AG10803 (cell line): ENCODE results near the gene RHOT2.
A peak's percentile ranks its signal among the peaks of the same experiment; 100 is the strongest.

Experiments used
- DNase-seq: peaks from one replicate; pipeline ENCODE4 v3.0.0; 2010; ENCODE audit warnings: low read depth
- H3K4me3 ChIP-seq: 2 replicates; pipeline ENCODE4 v1.5.1; 2011; ENCODE audit warnings: mild to moderate bottlenecking, low read length, control low read depth
- TF ChIP-seq, protein P1 (sequence below): conservative IDR thresholded peaks from 2 replicates; pipeline ENCODE4 v1.5.1; 2011; ENCODE audit warnings: mild to moderate bottlenecking, low read length, control low read depth, inconsistent platforms

RHOT2 gene

DNA sequence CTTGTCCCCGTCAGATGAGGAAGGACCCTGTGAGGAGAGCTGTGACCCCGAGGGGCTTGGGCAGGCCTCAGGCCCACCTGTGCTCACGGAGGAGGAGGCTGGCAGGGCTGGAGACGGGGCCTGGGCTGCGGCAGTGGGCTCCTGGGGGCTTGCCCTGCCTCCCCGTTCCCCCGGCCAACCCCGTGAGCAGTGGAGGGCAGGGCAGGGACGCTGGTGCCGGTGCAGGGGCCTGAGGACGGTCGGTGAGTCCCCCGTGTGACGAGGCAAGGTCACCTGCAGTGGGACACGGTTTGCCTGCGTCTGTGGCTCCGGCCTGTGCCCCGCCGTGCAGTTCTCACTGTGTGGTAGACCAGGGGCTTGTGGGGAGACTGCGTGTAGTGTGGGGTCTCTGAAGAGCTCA lies 8.3 kb upstream of the RHOT2 start:
- DNase-seq, result no peak
- TF ChIP-seq, protein P1, sequence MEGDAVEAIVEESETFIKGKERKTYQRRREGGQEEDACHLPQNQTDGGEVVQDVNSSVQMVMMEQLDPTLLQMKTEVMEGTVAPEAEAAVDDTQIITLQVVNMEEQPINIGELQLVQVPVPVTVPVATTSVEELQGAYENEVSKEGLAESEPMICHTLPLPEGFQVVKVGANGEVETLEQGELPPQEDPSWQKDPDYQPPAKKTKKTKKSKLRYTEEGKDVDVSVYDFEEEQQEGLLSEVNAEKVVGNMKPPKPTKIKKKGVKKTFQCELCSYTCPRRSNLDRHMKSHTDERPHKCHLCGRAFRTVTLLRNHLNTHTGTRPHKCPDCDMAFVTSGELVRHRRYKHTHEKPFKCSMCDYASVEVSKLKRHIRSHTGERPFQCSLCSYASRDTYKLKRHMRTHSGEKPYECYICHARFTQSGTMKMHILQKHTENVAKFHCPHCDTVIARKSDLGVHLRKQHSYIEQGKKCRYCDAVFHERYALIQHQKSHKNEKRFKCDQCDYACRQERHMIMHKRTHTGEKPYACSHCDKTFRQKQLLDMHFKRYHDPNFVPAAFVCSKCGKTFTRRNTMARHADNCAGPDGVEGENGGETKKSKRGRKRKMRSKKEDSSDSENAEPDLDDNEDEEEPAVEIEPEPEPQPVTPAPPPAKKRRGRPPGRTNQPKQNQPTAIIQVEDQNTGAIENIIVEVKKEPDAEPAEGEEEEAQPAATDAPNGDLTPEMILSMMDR, result no peak
- H3K4me3 ChIP-seq, result no peak overlapping the region

DNA sequence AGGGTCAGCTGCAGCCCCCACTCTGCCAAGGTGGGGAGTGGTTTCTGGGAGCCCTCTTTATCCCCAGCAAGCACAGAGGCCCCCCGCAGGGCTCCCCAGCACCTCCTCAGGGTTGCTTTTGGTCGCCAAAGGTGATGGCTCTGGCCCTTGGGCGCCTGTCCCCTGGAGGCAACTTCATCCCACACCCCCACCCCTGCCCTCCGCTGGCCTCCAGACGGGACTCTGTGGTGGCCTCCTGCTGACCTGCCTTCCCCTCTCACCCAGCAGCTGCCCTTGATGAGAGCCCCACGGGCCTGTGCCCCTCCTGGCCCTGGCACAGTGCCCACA lies 7.8 kb upstream of the RHOT2 start:
- no peak overlapping the region for H3K4me3 ChIP-seq
- TF ChIP-seq, protein P1, result no peak

DNA sequence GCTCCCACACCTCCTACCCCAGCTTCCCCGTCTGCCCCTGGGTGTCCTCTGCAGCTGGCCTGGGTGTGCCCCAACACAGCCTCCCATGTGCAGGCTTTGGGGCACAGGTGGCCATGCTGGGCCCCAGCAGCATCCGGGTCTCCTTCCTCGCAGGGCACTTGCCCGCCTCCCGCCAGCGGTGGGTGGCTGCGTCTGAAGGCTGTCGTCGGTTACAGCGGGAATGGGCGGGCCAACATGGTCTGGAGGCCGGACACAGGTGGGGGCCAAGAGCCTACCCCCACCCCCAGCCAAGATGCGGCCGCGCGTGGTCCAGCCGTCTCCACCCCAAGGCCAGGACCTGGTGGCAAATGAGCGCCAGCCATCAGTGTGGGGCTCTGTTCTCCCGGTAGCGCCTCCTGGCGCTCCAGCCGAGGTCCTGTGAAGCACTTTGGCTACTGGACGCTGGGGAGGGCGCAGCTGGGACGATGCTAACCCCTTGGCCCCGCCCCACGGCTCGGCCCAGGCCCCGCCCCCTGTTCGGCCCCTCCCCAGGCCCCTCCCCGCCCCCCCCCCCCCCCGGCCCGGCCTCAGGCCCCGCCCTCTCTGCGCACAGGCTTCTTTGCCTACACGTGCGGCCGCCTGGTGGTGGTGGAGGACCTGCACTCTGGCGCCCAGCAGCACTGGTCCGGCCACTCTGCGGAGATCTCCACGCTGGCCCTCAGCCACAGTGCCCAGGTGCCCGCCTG lies 7.3 kb upstream of the RHOT2 start:
- peak; percentile 83 for DNase-seq
- no peak overlapping the region for H3K4me3 ChIP-seq
- TF ChIP-seq, protein P1, result peak; percentile 52

More for the DNA sequence above, 7.8 kb upstream of the RHOT2 start:
- no peak for DNase-seq

DNA sequence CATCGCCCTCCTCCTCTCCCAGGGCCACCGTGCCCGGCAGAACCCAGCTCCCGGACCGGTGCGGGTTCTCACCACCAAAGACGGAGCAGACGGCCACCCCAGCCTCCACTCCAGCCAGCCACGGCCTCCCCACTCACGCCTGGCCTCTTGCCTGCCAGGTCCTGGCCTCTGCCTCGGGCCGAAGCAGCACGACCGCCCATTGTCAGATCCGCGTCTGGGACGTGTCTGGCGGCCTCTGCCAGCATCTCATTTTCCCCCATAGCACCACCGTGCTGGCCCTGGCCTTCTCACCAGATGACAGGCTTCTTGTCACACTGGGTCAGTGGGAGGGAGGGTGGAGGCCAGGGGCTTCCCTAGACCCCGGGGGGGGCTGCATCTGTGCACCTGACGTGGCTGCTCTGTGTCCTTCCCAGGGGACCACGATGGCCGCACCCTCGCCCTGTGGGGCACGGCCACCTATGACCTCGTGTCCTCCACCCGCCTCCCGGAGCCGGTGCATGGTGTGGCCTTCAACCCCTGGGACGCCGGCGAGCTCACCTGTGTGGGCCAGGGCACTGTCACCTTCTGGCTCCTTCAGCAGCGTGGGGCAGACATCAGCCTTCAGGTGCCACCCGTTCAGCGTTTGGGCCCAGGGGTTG lies 6.6 kb upstream of the RHOT2 start:
- DNase-seq, result no peak
- no peak overlapping the region for H3K4me3 ChIP-seq

DNA sequence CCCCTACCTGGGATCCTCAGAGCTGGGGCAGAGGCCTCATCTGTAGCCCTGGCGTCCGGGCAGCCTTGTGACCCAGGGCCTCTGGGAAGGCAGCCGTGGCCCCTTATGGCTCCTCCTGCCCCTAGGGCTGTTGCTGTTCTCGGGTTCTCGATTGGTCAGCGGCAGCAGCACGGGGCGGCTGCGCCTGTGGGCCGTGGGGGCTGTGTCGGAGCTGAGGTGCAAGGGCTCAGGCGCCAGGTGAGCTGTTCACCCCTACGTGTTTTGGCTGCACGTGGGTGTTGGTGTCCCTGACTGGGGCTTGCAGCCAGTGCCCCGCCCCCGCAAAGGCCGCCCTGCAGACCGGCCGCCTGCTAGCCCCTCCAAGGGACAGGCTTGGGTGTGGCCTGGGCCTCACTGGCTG lies 5.8 kb upstream of the RHOT2 start:
- no peak for DNase-seq
- TF ChIP-seq, protein P1, result no peak
- no peak overlapping the region for H3K4me3 ChIP-seq

More for the DNA sequence above, 6.6 kb upstream of the RHOT2 start:
- TF ChIP-seq, protein P1, result no peak

DNA sequence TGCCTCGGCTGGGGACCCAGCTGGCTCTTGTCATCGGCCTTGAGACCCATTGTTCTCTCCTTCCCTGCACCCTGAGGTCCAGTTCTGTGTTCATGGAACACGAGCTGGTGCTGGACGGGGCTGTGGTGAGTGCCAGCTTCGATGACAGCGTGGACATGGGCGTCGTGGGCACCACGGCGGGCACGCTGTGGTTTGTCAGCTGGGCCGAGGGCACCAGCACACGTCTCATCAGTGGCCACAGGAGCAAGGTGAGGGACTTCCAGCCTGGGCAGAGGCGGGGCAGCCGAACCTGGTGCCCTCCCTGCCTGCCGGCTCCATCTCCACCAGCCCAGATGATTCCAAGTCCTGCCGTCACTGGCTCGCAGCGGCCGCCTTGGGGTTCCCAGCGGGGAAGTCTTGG lies 5.3 kb upstream of the RHOT2 start:
- TF ChIP-seq, protein P1, result no peak
- no peak overlapping the region for H3K4me3 ChIP-seq
- DNase-seq, result no peak

DNA sequence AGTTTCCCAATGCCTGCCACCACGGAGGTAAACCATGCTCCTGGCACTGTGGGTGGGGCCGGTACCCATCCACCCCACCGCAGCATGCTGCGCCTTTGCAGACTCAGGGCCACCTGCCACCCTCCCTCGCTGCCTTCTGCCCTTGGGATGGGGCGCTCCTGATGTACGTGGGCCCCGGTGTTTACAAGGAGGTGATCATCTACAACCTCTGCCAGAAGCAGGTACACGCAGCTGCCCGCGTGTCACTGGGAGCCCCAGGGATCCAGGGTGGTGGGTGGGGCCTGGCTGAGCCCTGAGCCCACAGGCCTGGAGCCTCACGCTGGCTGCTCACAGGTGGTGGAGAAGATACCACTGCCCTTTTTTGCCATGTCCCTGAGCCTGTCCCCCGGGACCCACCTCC lies 1.4 kb upstream of the RHOT2 start:
- TF ChIP-seq, protein P1, result no peak
- no peak for DNase-seq
- H3K4me3 ChIP-seq, result no peak overlapping the region
